HG03025 (cell line): ENCODE data around the gene ANGPTL1.

Source experiments
- ATAC-seq: cut with Tn5 transposase; IDR thresholded peaks from one replicate; pipeline ENCODE4 v1.9.1; 2021; ENCODE audit warnings: mild to moderate bottlenecking, moderate library complexity; ENCODE audit not compliant: unreplicated experiment, low FRiP score

ANGPTL1 gene, protein sequence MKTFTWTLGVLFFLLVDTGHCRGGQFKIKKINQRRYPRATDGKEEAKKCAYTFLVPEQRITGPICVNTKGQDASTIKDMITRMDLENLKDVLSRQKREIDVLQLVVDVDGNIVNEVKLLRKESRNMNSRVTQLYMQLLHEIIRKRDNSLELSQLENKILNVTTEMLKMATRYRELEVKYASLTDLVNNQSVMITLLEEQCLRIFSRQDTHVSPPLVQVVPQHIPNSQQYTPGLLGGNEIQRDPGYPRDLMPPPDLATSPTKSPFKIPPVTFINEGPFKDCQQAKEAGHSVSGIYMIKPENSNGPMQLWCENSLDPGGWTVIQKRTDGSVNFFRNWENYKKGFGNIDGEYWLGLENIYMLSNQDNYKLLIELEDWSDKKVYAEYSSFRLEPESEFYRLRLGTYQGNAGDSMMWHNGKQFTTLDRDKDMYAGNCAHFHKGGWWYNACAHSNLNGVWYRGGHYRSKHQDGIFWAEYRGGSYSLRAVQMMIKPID

DNA sequence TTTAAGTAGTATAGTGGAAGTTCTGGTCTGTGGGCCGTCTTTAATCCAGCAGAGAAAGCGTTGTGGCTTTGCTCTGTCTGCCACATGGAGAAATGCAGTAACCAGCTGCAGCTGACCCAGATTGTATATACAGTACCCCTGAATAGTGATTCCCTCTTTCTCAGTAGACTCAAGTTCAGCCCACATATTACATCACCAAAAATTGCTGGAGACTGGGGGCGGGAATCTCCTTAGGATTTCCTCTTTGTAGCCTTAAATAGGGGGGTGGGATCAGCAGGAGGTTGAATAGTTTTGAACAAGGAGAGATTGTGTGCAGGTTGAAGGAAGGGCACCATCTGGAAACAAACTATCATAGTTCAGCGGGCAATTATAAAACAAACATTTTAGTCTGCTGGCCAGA is at the start of gene ANGPTL1:
Gene ANGPTL1, minus strand, starts transcription at position 134 of the 400 bp plus-strand sequence. CDS start 5,301 bp downstream, outside the sequence.
- no peak for ATAC-seq

DNA sequence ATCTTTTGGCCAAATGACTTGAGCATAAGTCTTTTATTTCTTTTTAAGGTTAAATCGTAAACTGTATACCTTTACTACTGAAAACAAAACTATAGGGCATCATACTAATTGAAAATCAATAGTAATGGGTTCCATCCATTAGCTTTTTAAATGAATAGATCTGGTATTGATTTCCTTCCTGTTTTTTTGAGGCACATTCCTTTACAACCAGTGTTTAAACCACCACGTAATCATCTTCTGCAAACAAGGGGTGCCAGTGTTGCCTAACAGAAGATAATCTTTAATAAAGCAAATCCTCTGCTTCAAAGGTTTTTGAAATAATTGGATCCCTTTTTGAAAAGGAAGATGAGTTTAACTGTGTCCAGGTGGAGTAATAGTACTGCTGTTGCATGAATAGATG is 48.7 kb upstream of the ANGPTL1 start:
- no peak for ATAC-seq

DNA sequence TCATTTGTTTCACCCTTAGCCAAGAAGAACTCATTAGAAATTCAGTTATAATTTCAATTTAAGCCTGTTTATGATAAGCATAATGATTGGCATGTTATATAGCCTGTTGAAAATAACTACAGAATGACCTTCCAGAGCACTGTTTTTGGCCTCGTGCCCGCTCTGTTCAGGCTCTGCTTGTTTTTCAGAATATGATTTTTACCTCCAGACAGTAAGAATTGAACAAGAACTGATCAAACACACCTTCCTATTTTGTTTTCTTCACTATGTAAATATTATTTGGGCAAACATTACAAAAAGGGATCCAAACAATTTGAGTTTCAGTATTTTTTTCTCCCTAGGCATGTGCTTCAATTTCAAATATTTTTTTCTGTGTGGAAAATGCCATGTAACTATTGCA is 48.1 kb upstream of the ANGPTL1 start:
- ATAC-seq, result no peak

DNA sequence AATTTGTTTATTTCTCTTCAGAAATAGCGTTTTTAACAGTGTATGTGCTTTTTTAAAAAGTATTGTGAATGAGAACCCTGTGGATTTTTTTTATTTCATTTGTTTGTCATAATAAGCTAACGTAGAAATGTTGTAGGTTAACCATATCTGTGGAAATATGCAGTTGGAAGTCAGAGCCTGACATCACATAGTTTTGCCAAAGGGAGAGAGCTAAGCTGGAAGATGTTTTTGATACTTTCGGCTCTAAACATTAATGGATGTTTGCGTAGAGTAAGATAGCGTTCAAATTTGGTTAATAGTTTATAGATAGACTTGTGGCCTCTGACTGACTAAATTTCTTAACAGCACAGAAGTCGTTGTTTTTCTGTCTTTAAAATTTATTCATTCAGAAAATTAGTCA is 47.4 kb upstream of the ANGPTL1 start:
- ATAC-seq, result no peak

- ATAC-seq, result no peak
Measured at GRCh38 chr1:178916448-178917174, 45.7 kb upstream of the ANGPTL1 start.

DNA sequence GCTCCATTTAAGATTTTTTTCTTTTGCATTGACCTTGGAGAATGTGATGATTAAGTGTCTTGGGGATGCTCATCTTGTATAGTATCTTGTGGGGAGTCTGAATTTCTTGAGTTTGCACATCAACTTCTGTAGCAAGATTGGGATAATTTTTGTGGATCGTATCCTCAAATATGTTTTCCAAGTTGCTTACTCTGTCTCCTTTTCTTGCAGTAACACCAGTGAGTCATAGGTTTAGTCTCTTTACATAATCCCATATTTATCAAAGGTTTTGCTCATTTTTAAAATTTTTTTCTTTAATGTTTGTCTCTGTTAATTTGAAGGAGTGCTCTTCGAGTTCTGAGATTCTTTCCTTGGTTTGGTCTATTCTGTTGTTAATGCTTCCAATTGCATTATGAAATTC is 41.7 kb upstream of the ANGPTL1 start:
- ATAC-seq, result no peak

DNA sequence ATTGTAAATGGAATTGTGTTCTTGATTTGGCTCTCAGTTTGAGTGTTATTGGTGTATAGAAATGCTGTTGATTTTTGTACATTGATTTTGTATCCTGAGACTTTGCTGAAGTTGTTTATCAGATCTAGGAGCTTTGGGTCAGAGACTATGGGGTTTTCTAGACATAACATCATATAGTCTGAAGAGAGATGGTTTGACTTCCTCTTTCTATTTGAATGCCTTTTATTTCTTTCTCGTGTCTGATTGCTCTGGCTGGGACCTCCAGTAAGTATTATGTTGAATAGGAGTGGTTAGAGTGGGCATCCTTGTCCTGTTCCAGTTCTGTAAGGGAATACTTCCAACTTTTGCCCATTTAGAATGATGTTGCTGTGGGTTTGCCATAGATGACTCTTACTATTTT is 39.1 kb upstream of the ANGPTL1 start:
- ATAC-seq, result no peak

GRCh38 chr1:178908358-178908757 is 37.5 kb upstream of the ANGPTL1 start:
- ATAC-seq, result no peak

DNA sequence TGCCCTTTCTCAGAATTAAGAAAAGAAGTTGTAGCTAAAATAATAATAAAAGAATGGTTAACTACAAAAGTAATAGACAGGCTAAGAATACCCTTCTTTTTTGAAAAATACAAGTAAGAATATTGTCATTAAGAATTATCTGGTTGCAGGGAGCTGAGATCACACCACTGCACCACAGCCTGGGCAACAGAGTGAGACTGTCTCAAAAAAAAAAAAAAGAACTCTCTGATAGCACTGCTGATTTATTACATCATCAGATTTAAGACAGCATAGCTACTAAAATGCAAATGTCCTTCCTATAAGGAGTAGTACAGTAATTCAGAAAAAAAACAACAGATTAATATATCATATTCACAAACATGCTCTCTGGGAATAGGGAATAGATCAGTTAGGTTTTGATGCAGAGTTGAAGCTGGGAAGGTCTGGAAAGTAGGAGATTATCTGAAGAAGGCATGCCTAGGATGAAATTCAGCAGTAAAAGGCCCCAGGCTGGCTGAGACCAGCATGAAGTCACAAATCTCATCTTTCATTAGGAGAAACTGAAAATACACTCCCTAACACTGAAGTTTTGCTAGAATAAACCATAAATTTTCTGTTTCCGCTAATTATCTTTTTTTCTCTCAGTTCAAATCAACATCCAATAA is 30.7 kb upstream of the ANGPTL1 start:
- no peak for ATAC-seq

GRCh38 chr1:178899402-178899801 is 28.5 kb upstream of the ANGPTL1 start:
- no peak for ATAC-seq

DNA sequence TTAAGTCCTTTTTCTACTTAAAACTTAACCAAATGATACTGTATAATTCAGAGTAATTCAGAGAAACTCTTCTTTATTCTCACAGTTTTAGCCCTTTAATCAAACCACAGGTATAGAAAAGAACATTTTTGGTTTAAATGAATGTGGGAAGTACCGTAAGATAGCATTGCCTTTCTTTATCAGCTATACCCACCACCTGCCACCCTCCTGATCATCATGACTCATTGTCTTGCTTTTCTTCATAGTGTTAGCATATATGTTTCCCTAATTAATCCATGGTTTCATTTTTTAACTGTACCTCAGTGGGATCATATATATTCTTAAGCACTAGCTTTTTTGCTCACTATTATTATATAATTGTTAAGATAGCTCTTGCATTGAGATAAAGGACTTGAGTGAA is 27.5 kb upstream of the ANGPTL1 start:
- no peak for ATAC-seq

- ATAC-seq, result no peak
Measured at GRCh38 chr1:178895928-178896327, 25.1 kb upstream of the ANGPTL1 start.

- no peak for ATAC-seq
Measured at GRCh38 chr1:178886551-178886950, 15.7 kb upstream of the ANGPTL1 start.

GRCh38 chr1:178885869-178886268 is 15.0 kb upstream of the ANGPTL1 start:
- ATAC-seq, result no peak

DNA sequence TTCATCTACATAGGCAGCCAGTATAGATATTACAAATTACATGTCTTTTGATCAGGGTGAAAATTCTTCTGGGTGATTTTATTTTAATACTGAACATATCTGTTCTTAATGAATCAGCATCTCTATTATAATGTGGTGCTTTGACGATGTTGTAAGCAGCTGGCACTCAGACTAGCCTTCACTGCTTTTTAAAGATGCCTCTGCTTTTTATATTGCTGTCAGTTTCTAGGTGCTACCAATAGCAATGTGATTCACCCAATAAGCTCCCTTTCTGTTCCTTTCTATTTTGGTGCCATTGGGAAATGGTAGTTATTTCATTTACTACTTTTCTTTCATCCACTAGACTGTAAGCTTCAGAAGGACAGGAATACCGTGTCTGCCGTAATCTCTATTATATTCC is 11.1 kb upstream of the ANGPTL1 start:
- no peak for ATAC-seq

DNA sequence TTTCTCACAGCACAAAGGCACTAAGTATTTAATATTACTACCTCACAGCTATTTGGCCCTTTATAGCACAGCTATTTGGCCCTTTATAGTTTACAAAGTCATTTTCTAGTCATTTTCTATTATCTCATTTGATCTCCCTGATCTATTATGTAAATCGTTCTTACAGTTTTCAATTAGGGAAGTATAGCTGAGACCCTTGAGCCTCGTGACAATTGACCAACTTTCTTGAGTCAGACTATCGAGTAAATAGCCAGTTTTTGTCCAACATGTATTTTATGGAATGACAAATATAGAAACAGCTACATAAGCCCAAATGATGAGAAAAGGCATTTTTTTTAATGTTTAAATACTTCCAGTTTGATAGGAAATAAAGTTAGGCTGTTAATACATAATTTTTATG is 7.0 kb upstream of the ANGPTL1 start:
- ATAC-seq, result no peak

GRCh38 chr1:178875936-178876335 is 5.1 kb upstream of the ANGPTL1 start:
- ATAC-seq, result no peak

- no peak for ATAC-seq
Measured at GRCh38 chr1:178874966-178875365, 4.1 kb upstream of the ANGPTL1 start.

GRCh38 chr1:178871551-178872320 is 859 bp upstream of the ANGPTL1 start:
- ATAC-seq, result no peak

DNA sequence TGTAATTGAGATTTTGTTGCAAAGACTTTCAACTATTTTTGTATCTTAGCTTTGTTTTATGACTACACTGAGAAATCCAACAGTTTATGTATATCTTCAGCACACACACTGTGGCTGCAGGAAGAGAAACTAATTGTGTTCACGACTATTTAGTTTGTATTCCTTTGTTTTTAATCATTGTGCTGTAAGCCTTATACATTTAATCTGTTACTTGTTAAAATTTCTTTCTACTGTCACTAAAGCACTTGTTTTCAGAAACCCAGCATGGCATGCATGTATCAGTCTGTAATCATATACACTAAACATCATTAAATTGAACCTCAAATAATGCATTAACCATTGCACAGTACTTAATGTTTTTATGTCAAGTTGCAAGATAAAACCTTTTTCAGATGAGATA is 656 bp downstream of the ANGPTL1 start:
- no peak for ATAC-seq
